Breast epithelium (tissue), 4 donors: ENCODE data around the gene PRG2. TPM values are rescaled to one million over a fixed set of nuclear protein-coding genes. Genes with fewer than 3 reads are reported as not detected.
"Not testable (repeated sequence)": the region's sequence is repeated elsewhere in the genome, so short reads cannot be mapped to it uniquely, and the experiment has no call there.

Experiments
- DNase-seq, 2 donors: peaks; one replicate each; pipeline ENCODE4 v3.0.0-alpha.2; 2019; ENCODE audit warnings: low spot score in 2 of 2
- H3K27ac ChIP-seq, 2 donors: fragments of 200-600 bp; sonication (generic) in 1 of 2; one replicate each; pipeline ENCODE4 v1.5.1; 2016 to 2019; ENCODE audit warnings: mild to moderate bottlenecking in 1 of 2
- H3K27me3 ChIP-seq, 2 donors: fragments of 200-600 bp; sonication (generic) in 1 of 2; one replicate each; pipeline versions ENCODE4 v1.5.1 to v1.6.0; 2017 to 2019; ENCODE audit warnings: control low read depth in 1 of 2, mild to moderate bottlenecking in 1 of 2
- H3K36me3 ChIP-seq: fragments of 200-600 bp; one replicate; pipeline ENCODE4 v1.5.1; 2019
- H3K4me1 ChIP-seq, 2 donors: fragments of 200-600 bp; sonication (generic); one replicate each; pipeline ENCODE4 v1.5.1; 2016 to 2019; ENCODE audit warnings: control low read depth in 1 of 2
- H3K4me3 ChIP-seq, 3 donors: fragments of 200-600 bp; sonication (generic); 1 replicate in 2 of 3; 2 replicates in 1 of 3; pipeline ENCODE4 v1.5.1; 2016 to 2019; ENCODE audit warnings: mild to moderate bottlenecking in 3 of 3, moderate library complexity in 2 of 3
- H3K9me3 ChIP-seq, 2 donors: fragments of 200-600 bp; sonication (generic) in 1 of 2; one replicate each; pipeline ENCODE4 v1.5.1; 2016 to 2019; ENCODE audit warnings: control low read depth in 1 of 2
- POLR2A ChIP-seq: fragments of 450-650 bp; IDR thresholded peaks from one replicate; pipeline ENCODE4 v1.6.1; 2016; ENCODE audit warnings: antibody characterized with exemption, mild to moderate bottlenecking, moderate library complexity
- POLR2AphosphoS5 ChIP-seq, 3 donors: sonication (generic); formaldehyde crosslinking; IDR thresholded peaks; one replicate each; pipeline ENCODE4 v1.6.1; 2017; ENCODE audit warnings: antibody characterized with exemption in 3 of 3
- intact Hi-C: fragments of 100-400 bp; cut with DNase I; formaldehyde crosslinking; loops from one replicate; pipeline ENCODE4 v1.15.1; 2023; ENCODE audit warnings: low total_unique reads
- total RNA-seq, 3 donors: library from RNA; depleted of rRNA; stranded (reverse); fragments of >200 nt; gene quantifications; one replicate each; pipeline ENCODE4 v1.1.0, GENCODE V29; 2016
- TF ChIP-seq, protein P1 (sequence below), 3 donors: fragments of 450-650 bp; IDR thresholded peaks; one replicate each; pipeline ENCODE4 v1.5.1; 2016 to 2017; ENCODE audit warnings: antibody characterized with exemption in 3 of 3, mild to moderate bottlenecking in 3 of 3, moderate library complexity in 3 of 3

The PRG2 gene
- total RNA-seq, 3 donors from 2014 or later, result 1.1 TPM; not detected in 2

GRCh38 chr11:57363131-57364080, 27.0 kb downstream of the PRG2 start:
- intact Hi-C loops, result no loop called here
- Histone ChIP-seq H3K27me3 (no peaks in the 10 kb centered on the region), H3K4me1 (no peaks in the 10 kb centered on the region), H3K4me3 (no peak overlapping the region), H3K9me3 (no peaks in the 10 kb centered on the region), H3K27ac (no peak overlapping the region), H3K36me3 (no peaks in the 10 kb centered on the region)
- DNase-seq, result no peak
- TF ChIP-seq, protein P1, sequence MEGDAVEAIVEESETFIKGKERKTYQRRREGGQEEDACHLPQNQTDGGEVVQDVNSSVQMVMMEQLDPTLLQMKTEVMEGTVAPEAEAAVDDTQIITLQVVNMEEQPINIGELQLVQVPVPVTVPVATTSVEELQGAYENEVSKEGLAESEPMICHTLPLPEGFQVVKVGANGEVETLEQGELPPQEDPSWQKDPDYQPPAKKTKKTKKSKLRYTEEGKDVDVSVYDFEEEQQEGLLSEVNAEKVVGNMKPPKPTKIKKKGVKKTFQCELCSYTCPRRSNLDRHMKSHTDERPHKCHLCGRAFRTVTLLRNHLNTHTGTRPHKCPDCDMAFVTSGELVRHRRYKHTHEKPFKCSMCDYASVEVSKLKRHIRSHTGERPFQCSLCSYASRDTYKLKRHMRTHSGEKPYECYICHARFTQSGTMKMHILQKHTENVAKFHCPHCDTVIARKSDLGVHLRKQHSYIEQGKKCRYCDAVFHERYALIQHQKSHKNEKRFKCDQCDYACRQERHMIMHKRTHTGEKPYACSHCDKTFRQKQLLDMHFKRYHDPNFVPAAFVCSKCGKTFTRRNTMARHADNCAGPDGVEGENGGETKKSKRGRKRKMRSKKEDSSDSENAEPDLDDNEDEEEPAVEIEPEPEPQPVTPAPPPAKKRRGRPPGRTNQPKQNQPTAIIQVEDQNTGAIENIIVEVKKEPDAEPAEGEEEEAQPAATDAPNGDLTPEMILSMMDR (IDR thresholded peaks at IDR 0.05), result no peak
- TF ChIP-seq POLR2A (no peak), POLR2AphosphoS5 (IDR thresholded peaks at IDR 0.05) (no peak)

- TF ChIP-seq POLR2A, result no peak
- TF ChIP-seq, protein P1 (IDR thresholded peaks at IDR 0.05), result no peak
- no peak for TF ChIP-seq POLR2AphosphoS5 (IDR thresholded peaks at IDR 0.05)
- H3K36me3 ChIP-seq, result no peaks in the 10 kb centered on the region
- no peak for DNase-seq
- intact Hi-C loops, result no loop called here
- no peak overlapping the region for H3K27ac ChIP-seq
- no peaks in the 10 kb centered on the region for H3K4me1 ChIP-seq
- no peaks in the 10 kb centered on the region for H3K9me3 ChIP-seq
- no peak overlapping the region for H3K4me3 ChIP-seq
- H3K27me3 ChIP-seq, result no peaks in the 10 kb centered on the region
These were observed 28.5 kb downstream of the PRG2 start for GRCh38 chr11:57361926-57362325.

GRCh38 chr11:57361420-57361819, 29.0 kb downstream of the PRG2 start:
- H3K9me3 ChIP-seq, H3K27me3 ChIP-seq, H3K4me3 ChIP-seq, DNase-seq, H3K4me1 ChIP-seq, H3K36me3 ChIP-seq, H3K27ac ChIP-seq, intact Hi-C loops: not testable (repeated sequence)

GRCh38 chr11:57360991-57361390, 29.5 kb downstream of the PRG2 start:
- Histone ChIP-seq H3K9me3 (no peaks in the 10 kb centered on the region), H3K27me3 (no peaks in the 10 kb centered on the region), H3K36me3 (no peaks in the 10 kb centered on the region), H3K27ac (no peak overlapping the region), H3K4me1 (no peaks in the 10 kb centered on the region), H3K4me3 (no peak overlapping the region)
- TF ChIP-seq, protein P1 (IDR thresholded peaks at IDR 0.05), result no peak
- TF ChIP-seq POLR2AphosphoS5 (IDR thresholded peaks at IDR 0.05), result no peak
- TF ChIP-seq POLR2A, result no peak
- intact Hi-C loops, result no loop called here
- no peak for DNase-seq

GRCh38 chr11:57359896-57360690, 30.4 kb downstream of the PRG2 start:
- no peak for DNase-seq
- intact Hi-C loops, result no loop called here

More at GRCh38 chr11:57359896-57360690, 30.4 kb downstream of the PRG2 start:
- Histone ChIP-seq H3K4me3 (no peak overlapping the region), H3K4me1 (no peaks in the 10 kb centered on the region), H3K36me3 (no peaks in the 10 kb centered on the region), H3K27me3 (no peaks in the 10 kb centered on the region), H3K27ac (no peak overlapping the region), H3K9me3 (no peaks in the 10 kb centered on the region)
- TF ChIP-seq POLR2A (no peak), POLR2AphosphoS5 (IDR thresholded peaks at IDR 0.05) (no peak)
- TF ChIP-seq, protein P1 (IDR thresholded peaks at IDR 0.05), result no peak
